Mesodermal cell (in vitro differentiated cells): ENCODE measurements around the gene CTCFL. TPM values are rescaled to one million over a fixed set of nuclear protein-coding genes. Genes with fewer than 3 reads are reported as not detected.

Source experiments
- H3K27ac ChIP-seq: 2 replicates; pipeline ENCODE4 v1.7.0; 2013; ENCODE audit warnings: mild to moderate bottlenecking, low read depth, low read length, moderate library complexity; ENCODE audit not compliant: severe bottlenecking
- H3K36me3 ChIP-seq: 2 replicates; pipeline ENCODE4 v1.7.1; 2013; ENCODE audit warnings: mild to moderate bottlenecking, low read length, moderate library complexity; ENCODE audit not compliant: control insufficient read depth, insufficient read depth
- H3K4me1 ChIP-seq: one replicate; pipeline ENCODE4 v1.7.1; 2013; ENCODE audit warnings: mild to moderate bottlenecking, low read length; ENCODE audit not compliant: insufficient read depth, control insufficient read depth, poor library complexity, severe bottlenecking
- H3K4me3 ChIP-seq: 2 replicates; pipeline ENCODE4 v1.7.0; 2013; ENCODE audit warnings: low read length, control low read depth, mild to moderate bottlenecking; ENCODE audit not compliant: insufficient read depth, poor library complexity, severe bottlenecking; ENCODE audit errors: extremely low read depth
- H3K9me3 ChIP-seq: 2 replicates; pipeline ENCODE4 v1.7.1; 2013; ENCODE audit warnings: mild to moderate bottlenecking, low read length, moderate library complexity; ENCODE audit not compliant: control insufficient read depth
- WGBS, 2 experiments: methylation state at CpG; one replicate each; pipeline ENCODE4 v1.1.5; 2013; ENCODE audit warnings: missing lambda C conversion rate in 2 of 2; ENCODE audit not compliant: insufficient coverage in 2 of 2; 5-methylcytosine and 5-hydroxymethylcytosine counted together
- polyA plus RNA-seq, 2 experiments: library from polyadenylated mRNA; stranded (reverse); fragments of 50-300 nt; gene quantifications; one replicate each; pipeline ENCODE4 v1.2.3, GENCODE V29; 2013

Gene CTCFL
- not detected for polyA plus RNA-seq (2013, experiment 1 of 2)
- polyA plus RNA-seq (2013, experiment 2 of 2), result 0.10 TPM

- Histone ChIP-seq H3K36me3 (no peaks in the 10 kb centered on the region), H3K4me1 (no peaks in the 10 kb centered on the region), H3K9me3 (no peaks in the 10 kb centered on the region), H3K27ac (no peak within 1 kb of the TSS), H3K4me3 (no peak within 1 kb of the TSS)
- 90 to 94% methylated on average over 19 to 23 of the region's 43 CpGs for WGBS, 2 experiments
Measured at GRCh38 chr20:57524511-57525176, at the start of gene CTCFL. Gene CTCFL, minus strand, starts transcription at chr20:57525140. Its CDS starts 935 bp downstream, at chr20:57524205.

- H3K4me3 ChIP-seq, result no peak overlapping the region
- H3K36me3 ChIP-seq, result no peaks in the 10 kb centered on the region
- 79 to 89% methylated on average over 4 to 5 of the region's 5 CpGs for WGBS, 2 experiments
- no peak overlapping the region for H3K27ac ChIP-seq
- H3K4me1 ChIP-seq, result no peaks in the 10 kb centered on the region
- H3K9me3 ChIP-seq, result no peaks in the 10 kb centered on the region
Measured at GRCh38 chr20:57573894-57574293, 49.0 kb upstream of the CTCFL start.

GRCh38 chr20:57573242-57573641, 48.3 kb upstream of the CTCFL start:
- Histone ChIP-seq H3K36me3 (no peaks in the 10 kb centered on the region), H3K4me3 (no peak overlapping the region), H3K27ac (no peak overlapping the region), H3K9me3 (no peaks in the 10 kb centered on the region), H3K4me1 (no peaks in the 10 kb centered on the region)
- WGBS, 2 experiments, result 44 to 54% methylated on average over 10 of the region's 12 CpGs

GRCh38 chr20:57571782-57572416, 47.0 kb upstream of the CTCFL start:
- no peak overlapping the region for H3K27ac ChIP-seq
- WGBS, 2 experiments, result 86 to 96% methylated on average over 2 of the region's 3 CpGs
- no peaks in the 10 kb centered on the region for H3K36me3 ChIP-seq
- no peaks in the 10 kb centered on the region for H3K9me3 ChIP-seq
- no peak overlapping the region for H3K4me3 ChIP-seq
- no peaks in the 10 kb centered on the region for H3K4me1 ChIP-seq

GRCh38 chr20:57570920-57571319, 46.0 kb upstream of the CTCFL start:
- Histone ChIP-seq H3K4me3 (no peak overlapping the region), H3K36me3 (no peaks in the 10 kb centered on the region), H3K9me3 (no peaks in the 10 kb centered on the region), H3K27ac (no peak overlapping the region), H3K4me1 (no peaks in the 10 kb centered on the region)
- 94 to 96% methylated on average over 5 of the region's 8 CpGs for WGBS, 2 experiments

GRCh38 chr20:57570145-57570850, 45.4 kb upstream of the CTCFL start:
- no peaks in the 10 kb centered on the region for H3K36me3 ChIP-seq
- H3K9me3 ChIP-seq, result no peaks in the 10 kb centered on the region
- 79 to 85% methylated on average over 18 to 19 of the region's 20 CpGs for WGBS, 2 experiments
- no peaks in the 10 kb centered on the region for H3K4me1 ChIP-seq
- no peak overlapping the region for H3K4me3 ChIP-seq
- H3K27ac ChIP-seq, result no peak overlapping the region

GRCh38 chr20:57568960-57569359, 44.0 kb upstream of the CTCFL start:
- Histone ChIP-seq H3K9me3 (no peaks in the 10 kb centered on the region), H3K36me3 (no peaks in the 10 kb centered on the region), H3K27ac (no peak overlapping the region), H3K4me1 (no peaks in the 10 kb centered on the region), H3K4me3 (no peak overlapping the region)
- 89 to 92% methylated on average over 11 to 12 of the region's 12 CpGs for WGBS, 2 experiments

GRCh38 chr20:57568088-57568896, 43.4 kb upstream of the CTCFL start:
- Histone ChIP-seq H3K27ac (no peak overlapping the region), H3K36me3 (no peaks in the 10 kb centered on the region), H3K9me3 (no peaks in the 10 kb centered on the region), H3K4me3 (no peak overlapping the region), H3K4me1 (no peaks in the 10 kb centered on the region)
- WGBS, 2 experiments, result 85 to 88% methylated on average over 12 to 13 of the region's 13 CpGs

GRCh38 chr20:57567471-57568079, 42.6 kb upstream of the CTCFL start:
- Histone ChIP-seq H3K4me3 (no peak overlapping the region), H3K4me1 (no peaks in the 10 kb centered on the region), H3K9me3 (no peaks in the 10 kb centered on the region), H3K27ac (no peak overlapping the region), H3K36me3 (no peaks in the 10 kb centered on the region)
- 89 to 91% methylated on average over 7 to 8 of the region's 9 CpGs for WGBS, 2 experiments

- Histone ChIP-seq H3K4me3 (no peak overlapping the region), H3K9me3 (no peaks in the 10 kb centered on the region), H3K36me3 (no peaks in the 10 kb centered on the region), H3K4me1 (no peaks in the 10 kb centered on the region), H3K27ac (no peak overlapping the region)
- WGBS, 2 experiments, result 89 to 100% methylated on average over 3 to 6 of the region's 10 CpGs
Measured at GRCh38 chr20:57566803-57567459, 42.0 kb upstream of the CTCFL start.
